Activated naive CD8-positive, alpha-beta T cell treated with anti-CD3 and anti-CD28 coated beads, Interleukin-2, amount 50 U/mL, for 24 hours (primary cell): Measurements from ENCODE around the gene TGFB1I1.
A peak's percentile ranks its signal among the peaks of the same experiment; 100 is the strongest.
"Not testable (repeated sequence)": the region's sequence is repeated elsewhere in the genome, so short reads cannot be mapped to it uniquely, and the experiment has no call there.

ENCODE experiments used
- ATAC-seq: fragments of 150-1000 bp; cut with Tn5 transposase; one replicate; pipeline ENCODE4 v1.10.0; 2021
- DNase-seq: peaks from one replicate; pipeline ENCODE4 v3.0.0; 2021
- H3K27ac Mint-ChIP-seq: one replicate; pipeline ENCODE4 v1.8.0; 2021; ENCODE audit warnings: mild to moderate bottlenecking, mixed read lengths
- H3K27me3 Mint-ChIP-seq: one replicate; pipeline ENCODE4 v1.8.0; 2021; ENCODE audit warnings: mixed read lengths
- H3K36me3 Mint-ChIP-seq: one replicate; pipeline ENCODE4 v1.8.0; 2021; ENCODE audit warnings: low read depth, mixed read lengths
- H3K4me1 Mint-ChIP-seq: one replicate; pipeline ENCODE4 v1.8.0; 2021; ENCODE audit warnings: mixed read lengths
- H3K4me3 Mint-ChIP-seq: one replicate; pipeline ENCODE4 v1.8.0; 2021; ENCODE audit warnings: mild to moderate bottlenecking, moderate library complexity, mixed read lengths
- H3K9me3 Mint-ChIP-seq: one replicate; pipeline ENCODE4 v1.8.0; 2021; ENCODE audit warnings: mixed read lengths

The TGFB1I1 gene

DNA sequence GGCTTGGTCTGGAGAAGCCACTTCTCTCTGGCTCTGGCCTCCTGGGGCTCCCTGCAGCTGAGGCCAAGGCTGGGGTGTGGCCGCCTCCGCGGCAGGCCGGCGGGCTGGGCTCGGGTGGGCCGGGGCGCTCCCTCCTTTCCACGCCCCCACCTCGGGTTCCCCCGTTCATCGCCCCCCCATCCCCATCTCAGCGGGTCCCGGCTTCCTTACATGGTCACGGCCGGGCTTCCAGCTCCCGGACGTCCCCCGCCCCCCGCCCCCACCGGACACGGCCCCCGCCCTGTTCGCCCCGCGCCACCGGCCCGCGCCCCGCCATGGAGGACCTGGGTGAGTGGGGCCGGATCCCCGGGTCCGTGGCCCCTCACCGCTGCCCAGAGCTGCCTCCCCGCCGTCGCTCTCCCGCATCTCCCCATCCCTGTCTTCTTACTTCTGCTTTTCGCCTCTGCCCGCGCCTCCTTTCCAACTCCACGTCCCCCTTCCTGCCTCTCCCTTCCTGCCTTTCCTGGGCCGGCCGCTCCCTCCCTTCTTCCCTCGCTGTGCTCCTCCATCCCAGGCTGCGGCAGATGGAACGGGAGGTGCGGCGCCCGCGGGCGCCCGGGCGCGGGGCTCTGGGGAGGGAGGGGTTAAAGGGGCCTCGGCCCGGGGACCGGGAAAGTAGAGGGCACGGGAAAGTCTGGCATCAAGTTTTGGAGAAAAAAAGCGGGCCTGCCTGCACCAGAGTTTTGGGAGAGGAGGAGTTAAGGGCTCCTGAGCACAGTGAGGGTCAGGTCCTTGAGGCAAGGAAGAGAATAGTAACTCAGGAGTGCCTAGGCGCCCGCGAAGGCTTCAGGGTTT is at the start of gene TGFB1I1:
Gene TGFB1I1 (plus strand): TSS at position 278 of the 834 bp plus-strand sequence. CDS start 37 bp downstream, at position 315.
- DNase-seq, result no peak
- Mint-ChIP-seq H3K4me3 (peak within 1 kb of the TSS; percentile 55), H3K36me3 (peaks cover 4% of the 10 kb centered on the region), H3K4me1 (peaks cover 21% of the 10 kb centered on the region), H3K27ac (no peak within 1 kb of the TSS), H3K27me3 (peaks cover 29% of the 10 kb centered on the region), H3K9me3 (no peaks in the 10 kb centered on the region)
- ATAC-seq, result no peak

DNA sequence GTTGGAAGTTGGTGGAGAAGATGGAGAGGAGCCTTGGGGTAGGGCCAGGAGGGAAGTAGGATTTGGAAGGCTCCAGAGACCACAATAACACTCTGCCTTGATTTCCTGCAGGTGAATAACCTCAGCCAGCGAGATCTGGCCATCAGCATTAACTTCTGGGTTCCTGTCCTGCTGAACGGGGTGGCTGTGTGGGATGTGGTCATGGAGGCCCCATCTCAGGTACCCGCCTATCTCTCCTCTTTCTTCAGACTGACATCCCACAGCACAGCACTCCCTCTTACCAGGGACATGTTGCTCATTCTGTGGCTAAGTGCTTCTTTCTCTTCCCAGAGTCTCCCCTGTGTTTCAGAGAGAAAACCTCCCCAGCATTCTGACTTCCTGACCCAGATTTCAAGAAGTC is 48.7 kb upstream of the TGFB1I1 start:
- peaks cover 40% of the 10 kb centered on the region for H3K4me1 Mint-ChIP-seq
- ATAC-seq (no peak), DNase-seq (no peak)
- H3K36me3 Mint-ChIP-seq, result no peaks in the 10 kb centered on the region
- H3K27me3 Mint-ChIP-seq, result peaks cover 12% of the 10 kb centered on the region
- no peaks in the 10 kb centered on the region for H3K9me3 Mint-ChIP-seq
- H3K27ac Mint-ChIP-seq, result no peak overlapping the region
- no peak overlapping the region for H3K4me3 Mint-ChIP-seq

DNA sequence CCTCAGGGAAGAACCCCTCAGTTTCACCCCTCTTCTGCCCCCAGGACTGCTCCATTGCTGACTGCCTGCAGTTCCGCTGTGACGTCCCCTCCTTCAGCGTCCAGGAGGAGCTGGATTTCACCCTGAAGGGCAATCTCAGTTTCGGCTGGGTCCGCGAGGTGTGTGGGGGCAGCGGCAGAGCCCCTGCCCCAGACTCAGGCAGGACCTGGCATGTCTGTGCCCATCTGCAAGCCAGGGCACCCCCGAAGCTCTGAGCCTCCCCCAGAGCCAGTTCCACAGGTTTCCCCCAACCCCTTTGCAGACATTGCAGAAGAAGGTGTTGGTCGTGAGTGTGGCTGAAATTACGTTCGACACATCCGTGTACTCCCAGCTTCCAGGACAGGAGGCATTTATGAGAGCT is 48.2 kb upstream of the TGFB1I1 start:
- Mint-ChIP-seq H3K4me3 (no peak overlapping the region), H3K4me1 (peaks cover 40% of the 10 kb centered on the region), H3K27me3 (peaks cover 12% of the 10 kb centered on the region), H3K36me3 (no peaks in the 10 kb centered on the region), H3K9me3 (no peaks in the 10 kb centered on the region), H3K27ac (no peak overlapping the region)
- no peak for ATAC-seq
- DNase-seq, result no peak

DNA sequence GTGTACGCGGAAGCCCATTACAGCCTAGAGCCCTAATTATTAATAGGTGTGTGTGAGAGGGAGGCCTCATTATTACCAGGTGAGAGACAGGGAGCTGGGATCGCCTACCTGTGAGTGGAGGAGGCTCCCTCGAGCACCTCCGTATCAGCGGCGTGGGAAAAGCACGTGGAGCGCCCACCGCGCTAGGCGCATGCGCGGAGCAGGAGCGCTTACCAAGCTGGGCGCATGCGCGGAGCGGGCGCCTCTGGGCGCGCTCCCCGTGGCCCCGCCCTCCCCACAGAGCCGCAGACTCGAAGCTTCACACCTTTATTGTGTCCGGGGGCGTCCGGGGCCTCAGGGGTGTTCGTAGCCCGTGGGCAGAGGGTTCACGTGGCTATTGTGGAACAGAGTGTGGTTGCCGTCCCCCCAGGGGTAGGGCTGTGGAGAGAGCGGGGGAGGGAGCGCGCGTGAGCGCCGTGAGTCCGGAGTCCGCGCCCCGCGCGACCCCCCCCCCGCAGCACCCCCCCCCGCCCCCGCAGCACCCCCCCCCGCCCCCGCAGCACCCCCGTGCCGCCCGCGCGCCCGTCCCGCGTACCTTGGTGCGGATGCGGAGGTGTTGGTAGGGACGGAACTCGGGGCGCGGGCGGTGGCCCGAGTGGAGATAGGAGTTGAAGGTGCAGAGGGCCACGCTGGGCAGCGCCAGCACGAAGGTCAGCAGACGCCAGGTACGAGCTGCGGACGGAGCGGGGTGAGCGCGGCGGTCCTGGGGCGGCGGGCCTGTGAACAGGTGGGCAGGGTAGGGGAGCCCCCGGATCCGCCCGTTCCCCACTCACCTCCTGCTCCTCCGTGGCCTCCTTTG is 44.3 kb upstream of the TGFB1I1 start:
- Mint-ChIP-seq H3K27me3 (peaks cover 12% of the 10 kb centered on the region), H3K4me3 (no peak overlapping the region), H3K4me1 (peaks cover 21% of the 10 kb centered on the region), H3K9me3 (no peaks in the 10 kb centered on the region), H3K27ac (no peak overlapping the region), H3K36me3 (no peaks in the 10 kb centered on the region)
- ATAC-seq (no peak), DNase-seq (peak; percentile 62)

DNA sequence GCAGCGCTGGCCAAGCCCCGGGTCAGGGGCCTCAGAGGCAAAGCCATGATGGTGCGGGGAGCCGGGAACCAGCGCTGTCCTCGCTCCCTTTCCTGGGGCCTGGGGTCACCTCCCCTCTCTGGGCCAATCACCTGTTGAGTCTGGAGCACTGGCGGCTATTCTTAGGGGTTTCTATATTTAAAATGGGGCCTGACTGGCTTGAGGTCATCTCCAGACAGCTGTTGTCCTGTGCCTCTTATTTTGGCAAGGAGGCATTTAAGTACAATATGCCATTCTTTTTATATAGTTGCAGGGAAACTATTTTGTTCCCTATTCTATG is 43.7 kb upstream of the TGFB1I1 start, which contains the start of gene COX6A2:
Gene COX6A2 (minus strand): TSS at position 82 of the 319 bp plus-strand sequence. CDS start 35 bp downstream, at position 47.
- H3K4me3 Mint-ChIP-seq, result no peak within 1 kb of the TSS
- DNase-seq (no peak), ATAC-seq (no peak)
- no peaks in the 10 kb centered on the region for H3K36me3 Mint-ChIP-seq
- no peak within 1 kb of the TSS for H3K27ac Mint-ChIP-seq
- H3K9me3 Mint-ChIP-seq, result no peaks in the 10 kb centered on the region
- peaks cover 9% of the 10 kb centered on the region for H3K27me3 Mint-ChIP-seq
- H3K4me1 Mint-ChIP-seq, result peaks cover 16% of the 10 kb centered on the region

DNA sequence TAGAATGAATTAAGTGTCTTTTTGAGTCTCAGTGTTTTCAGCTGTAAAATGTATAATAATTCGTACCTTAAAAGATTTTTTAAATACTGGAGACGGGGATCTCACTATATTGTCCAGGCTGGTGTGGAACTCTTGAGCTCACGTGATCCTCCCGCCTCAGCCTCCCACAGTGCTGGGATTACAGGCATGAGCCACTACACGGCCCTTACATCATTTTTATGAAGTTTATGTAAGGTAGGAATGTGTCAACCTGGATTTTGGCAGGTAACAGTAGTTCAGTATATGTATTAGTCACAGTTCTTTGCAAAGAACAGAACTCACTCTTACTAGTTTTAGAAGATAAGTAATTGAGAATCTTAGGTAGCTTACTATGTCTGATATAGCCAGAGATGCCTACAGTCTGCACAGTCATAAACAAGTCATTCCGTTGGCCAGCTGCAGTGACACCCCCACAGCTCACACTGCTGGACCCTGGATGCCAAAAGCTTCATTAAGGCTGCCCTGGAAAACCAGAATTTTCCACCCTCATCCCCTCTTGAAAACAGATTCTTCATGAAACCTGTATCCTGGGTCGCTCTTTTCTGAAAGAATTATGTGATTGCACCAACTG is 43.2 kb upstream of the TGFB1I1 start:
- Mint-ChIP-seq H3K4me1 (peaks cover 13% of the 10 kb centered on the region), H3K36me3 (no peaks in the 10 kb centered on the region), H3K9me3 (no peaks in the 10 kb centered on the region), H3K27ac (no peak overlapping the region), H3K27me3 (peaks cover 9% of the 10 kb centered on the region), H3K4me3 (no peak overlapping the region)
- DNase-seq (no peak), ATAC-seq (no peak)

DNA sequence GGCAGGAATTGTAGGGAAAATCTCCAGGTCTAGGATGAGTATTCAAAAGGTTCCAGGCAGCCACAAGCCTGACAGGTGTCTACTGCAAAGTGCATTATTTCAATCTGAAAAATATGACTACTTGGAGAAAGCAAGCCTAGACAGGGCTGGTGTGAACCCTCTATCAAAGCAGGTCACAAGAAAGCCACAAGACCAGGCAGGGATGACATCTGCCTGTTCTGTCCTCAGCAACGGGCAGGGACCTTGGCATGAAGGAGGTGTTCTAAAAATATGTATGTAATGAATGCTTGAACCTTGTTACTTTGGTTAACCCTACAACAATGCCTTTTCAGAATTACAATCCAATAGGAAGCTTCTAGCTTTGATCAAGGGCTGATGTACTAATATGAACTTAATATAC is 42.6 kb upstream of the TGFB1I1 start:
- Mint-ChIP-seq H3K4me3 (no peak overlapping the region), H3K4me1 (peaks cover 13% of the 10 kb centered on the region), H3K27ac (no peak overlapping the region), H3K36me3 (no peaks in the 10 kb centered on the region), H3K27me3 (peaks cover 9% of the 10 kb centered on the region), H3K9me3 (no peaks in the 10 kb centered on the region)
- DNase-seq (no peak), ATAC-seq (no peak)

DNA sequence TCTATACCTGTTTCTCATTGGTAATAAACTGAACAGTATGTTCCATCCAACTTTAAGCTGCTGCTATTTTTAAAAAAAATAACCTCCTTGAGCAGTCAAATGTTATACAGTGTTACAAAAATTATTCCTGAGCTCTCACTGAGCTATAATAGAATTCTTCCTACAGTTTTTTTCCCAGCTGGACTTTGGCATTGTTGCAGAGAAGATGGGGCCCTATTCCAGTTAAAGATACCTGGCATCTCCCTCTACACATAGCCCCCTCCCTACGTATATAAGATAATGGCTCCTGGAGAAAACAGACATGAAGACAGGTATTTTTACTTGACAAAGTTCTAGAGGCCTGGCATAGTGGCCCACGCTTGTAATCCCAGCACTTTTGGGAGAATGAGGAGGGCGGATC is 42.2 kb upstream of the TGFB1I1 start:
- no peak overlapping the region for H3K4me3 Mint-ChIP-seq
- H3K9me3 Mint-ChIP-seq, result no peaks in the 10 kb centered on the region
- H3K4me1 Mint-ChIP-seq, result peaks cover 13% of the 10 kb centered on the region
- H3K27me3 Mint-ChIP-seq, result peaks cover 7% of the 10 kb centered on the region
- DNase-seq, result no peak
- ATAC-seq, result no peak
- no peaks in the 10 kb centered on the region for H3K36me3 Mint-ChIP-seq
- H3K27ac Mint-ChIP-seq, result no peak overlapping the region

DNA sequence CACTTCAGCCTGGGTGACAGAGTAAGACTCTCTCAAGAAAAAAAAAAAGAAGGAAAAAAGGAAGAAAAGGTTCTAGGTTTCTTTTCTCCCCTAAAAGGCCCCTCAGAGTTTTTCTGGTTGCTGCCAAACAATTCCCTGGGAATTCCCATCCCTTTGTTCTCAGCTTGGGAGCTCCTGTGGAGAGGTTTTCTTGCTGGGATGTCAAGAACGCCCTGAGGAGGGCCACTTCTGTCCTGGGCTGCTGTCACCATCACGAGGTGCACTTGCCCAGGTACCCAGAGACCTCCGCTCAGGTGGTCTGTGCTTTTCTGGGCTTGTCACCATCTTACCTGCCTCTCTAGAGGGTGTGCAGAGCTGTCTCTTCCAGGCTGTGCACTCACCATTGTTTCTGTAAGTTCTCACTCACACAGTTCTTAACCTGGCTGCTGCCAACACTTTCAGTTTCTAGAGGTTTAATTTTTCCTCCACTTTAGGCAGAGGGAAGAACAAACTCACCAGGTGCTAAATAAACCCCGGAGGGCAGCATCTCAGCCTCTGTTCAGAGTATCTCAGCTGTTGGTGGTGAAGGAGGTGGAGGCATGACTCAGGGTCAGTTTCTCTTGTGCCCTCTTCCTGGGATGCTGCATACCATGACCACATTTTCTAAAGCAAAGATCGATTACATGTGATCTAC is 41.4 kb upstream of the TGFB1I1 start:
- peaks cover 13% of the 10 kb centered on the region for H3K4me1 Mint-ChIP-seq
- H3K36me3 Mint-ChIP-seq, result no peaks in the 10 kb centered on the region
- H3K27ac Mint-ChIP-seq, result no peak overlapping the region
- peaks cover 1% of the 10 kb centered on the region for H3K27me3 Mint-ChIP-seq
- no peaks in the 10 kb centered on the region for H3K9me3 Mint-ChIP-seq
- no peak for DNase-seq
- H3K4me3 Mint-ChIP-seq, result no peak overlapping the region
- peak; percentile 67 for ATAC-seq

DNA sequence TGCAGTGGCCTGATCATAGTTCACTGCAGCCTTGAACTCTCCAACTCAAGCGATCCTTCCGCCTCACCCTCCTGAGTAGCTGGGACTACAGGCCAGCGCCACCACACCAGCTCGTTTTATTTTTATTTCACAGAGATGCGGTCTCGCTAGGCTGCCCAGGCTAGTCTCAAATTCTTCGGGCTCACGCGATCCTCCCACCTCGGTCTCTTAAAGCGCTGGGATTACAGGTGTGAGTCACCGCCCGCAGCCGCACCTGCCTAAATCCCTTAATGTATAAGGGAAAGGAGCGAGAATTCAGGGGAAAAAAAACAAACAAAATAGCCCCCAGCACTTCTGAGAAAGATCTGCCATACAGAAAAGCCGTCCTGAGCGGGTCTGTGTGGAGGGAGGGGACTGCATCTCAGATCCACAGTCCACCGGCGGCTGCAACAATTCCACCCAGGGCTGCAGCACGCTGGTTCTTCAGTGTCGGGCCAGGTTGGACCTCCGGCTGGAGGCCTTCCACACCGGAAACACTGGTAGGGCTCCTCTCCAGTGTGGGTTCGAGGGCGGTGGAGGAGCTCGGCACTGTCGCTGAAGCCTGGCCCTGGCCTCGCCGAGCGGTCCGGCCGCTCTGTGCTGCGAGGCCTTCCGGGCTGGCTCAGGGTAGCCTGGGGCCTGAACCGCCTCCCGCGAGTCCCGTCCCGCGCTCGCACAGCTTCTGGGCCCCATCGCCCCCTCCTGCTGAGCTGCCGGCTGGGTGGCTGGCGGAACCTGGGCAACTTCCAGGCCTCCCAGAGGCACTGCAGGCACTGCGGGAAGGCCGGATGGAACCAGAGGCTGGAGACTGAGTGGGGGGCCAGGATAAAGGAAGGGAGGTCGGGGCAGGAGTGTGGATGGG is 36.4 kb upstream of the TGFB1I1 start:
- no peak for ATAC-seq
- Mint-ChIP-seq H3K36me3 (no peaks in the 10 kb centered on the region), H3K27me3 (no peaks in the 10 kb centered on the region), H3K27ac (no peak overlapping the region), H3K4me1 (peaks cover 17% of the 10 kb centered on the region), H3K4me3 (no peak overlapping the region), H3K9me3 (no peaks in the 10 kb centered on the region)
- no peak for DNase-seq

DNA sequence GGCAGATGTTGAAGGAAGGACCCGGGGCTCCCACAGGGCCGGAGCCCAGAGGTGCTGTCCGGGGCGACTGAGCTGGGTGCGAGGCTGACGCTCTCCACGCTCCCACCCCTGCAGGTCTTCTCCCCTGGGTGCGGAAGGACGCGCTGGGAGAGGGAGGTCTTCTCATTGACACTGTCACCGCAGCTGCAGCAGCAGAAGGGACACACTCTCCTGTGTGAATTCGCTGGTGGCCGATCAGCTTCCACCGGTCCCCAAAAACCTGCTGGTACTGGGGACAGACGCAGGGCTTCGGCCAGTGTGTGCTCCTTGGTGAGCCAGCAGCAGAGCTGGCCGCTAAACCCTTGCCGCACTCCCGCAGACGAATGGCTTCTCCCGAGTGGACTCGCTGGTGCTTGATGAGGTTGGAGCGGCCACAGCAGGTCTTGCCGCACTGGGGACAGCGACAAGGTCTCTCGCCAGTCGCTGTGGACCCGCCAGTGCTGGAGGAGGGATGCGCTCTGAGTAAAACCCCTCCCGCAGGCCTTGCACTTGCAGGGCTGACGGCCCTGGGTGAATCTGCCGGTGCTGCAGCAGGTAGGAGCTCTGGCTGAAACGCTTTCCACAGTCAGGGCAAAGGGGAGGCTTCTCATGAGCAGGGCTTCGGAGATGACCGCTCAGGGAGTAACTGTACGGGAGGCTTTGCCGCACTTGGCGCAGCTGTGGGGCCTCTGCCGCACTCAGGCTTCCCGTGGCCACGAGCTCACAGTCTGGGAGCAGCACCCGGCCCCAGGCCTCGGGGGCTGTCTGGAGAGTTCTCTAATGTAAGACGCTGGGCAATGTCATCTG is 35.5 kb upstream of the TGFB1I1 start:
- ATAC-seq (no peak), DNase-seq (no peak)
- Mint-ChIP-seq H3K4me1 (peaks cover 13% of the 10 kb centered on the region), H3K9me3 (no peaks in the 10 kb centered on the region), H3K27me3 (peaks cover 2% of the 10 kb centered on the region), H3K4me3 (no peak overlapping the region), H3K36me3 (no peaks in the 10 kb centered on the region), H3K27ac (no peak overlapping the region)

DNA sequence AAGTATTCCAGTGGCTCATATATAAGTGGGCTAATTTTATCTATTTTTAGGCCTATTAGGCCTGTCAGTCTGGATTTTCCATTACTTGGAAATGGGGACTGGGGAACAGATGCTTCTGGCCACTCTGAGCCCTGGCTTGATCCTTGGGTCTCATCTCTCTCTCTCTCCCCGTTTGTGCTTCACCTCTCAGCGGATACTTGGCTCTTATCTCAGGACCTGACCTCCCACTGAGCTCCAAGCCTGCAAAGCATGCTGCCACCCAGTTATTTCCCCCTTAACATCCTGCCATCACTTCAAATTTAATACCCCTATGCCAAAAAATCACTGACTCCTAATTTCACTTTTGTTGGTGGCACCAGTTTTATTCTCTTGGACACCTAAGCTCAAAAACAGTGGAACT is 33.5 kb upstream of the TGFB1I1 start:
- no peaks in the 10 kb centered on the region for H3K36me3 Mint-ChIP-seq
- H3K4me1 Mint-ChIP-seq, result peaks cover 20% of the 10 kb centered on the region
- no peaks in the 10 kb centered on the region for H3K9me3 Mint-ChIP-seq
- peaks cover 3% of the 10 kb centered on the region for H3K27me3 Mint-ChIP-seq
- no peak for DNase-seq
- no peak for ATAC-seq
- no peak overlapping the region for H3K4me3 Mint-ChIP-seq
- no peak overlapping the region for H3K27ac Mint-ChIP-seq

DNA sequence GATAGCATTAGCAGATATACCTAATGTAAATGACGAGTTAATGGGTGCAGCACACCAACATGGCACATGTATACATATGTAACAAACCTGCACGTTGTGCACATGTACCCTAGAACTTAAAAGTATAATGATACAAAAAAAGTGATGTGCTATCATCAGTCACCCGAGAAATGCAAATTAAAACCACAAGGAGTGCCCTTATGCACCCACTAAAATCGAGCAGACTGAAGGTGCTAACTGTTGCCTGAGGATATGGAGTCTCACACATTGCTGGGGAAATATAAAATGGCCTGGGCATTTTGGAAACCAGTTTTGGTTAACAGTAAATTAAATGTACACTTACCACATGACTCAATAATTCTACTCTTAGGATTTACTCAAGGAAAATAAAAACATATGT is 32.9 kb upstream of the TGFB1I1 start:
- not testable (repeated sequence) for H3K27me3 Mint-ChIP-seq, H3K27ac Mint-ChIP-seq, DNase-seq, H3K9me3 Mint-ChIP-seq, H3K36me3 Mint-ChIP-seq, H3K4me3 Mint-ChIP-seq
- peak; percentile 35 for ATAC-seq
- peaks cover 20% of the 10 kb centered on the region for H3K4me1 Mint-ChIP-seq
